OCI-LY7 (cell line): Measurements from ENCODE around the gene FUNDC2.

Experiments
- CTCF ChIP-seq: fragments of 200-600 bp; sonication (generic); conservative IDR thresholded peaks from 2 replicates; pipeline ENCODE4 v1.5.1; 2014; ENCODE audit warnings: mild to moderate bottlenecking, antibody characterized with exemption, low read length, moderate library complexity, mixed read lengths
- EZH2phosphoT487 ChIP-seq: fragments of 200-600 bp; sonication (generic); IDR thresholded peaks from 2 replicates; pipeline ENCODE4 v1.6.1; 2018; ENCODE audit warnings: low read depth, borderline replicate concordance, mild to moderate bottlenecking, mixed run types, antibody characterized with exemption, low read length, moderate library complexity, mixed read lengths

GRCh38 chrX:155035688-155036087 lies 9.0 kb downstream of the FUNDC2 start:
- TF ChIP-seq CTCF (no peak), EZH2phosphoT487 (no peak)
